ENCODE data around the gene EFCAB6.

- no peak for TF ChIP-seq TAF1 (IDR thresholded peaks at IDR 0.05; ENCODE audit: low read depth, low read length)
- TF ChIP-seq POLR2A (IDR thresholded peaks at IDR 0.05; ENCODE audit: low read depth, low read length), result no peak
- no peak for TF ChIP-seq POU2F2 (IDR thresholded peaks at IDR 0.05; ENCODE audit: low read depth, low read length)
- no peak for TF ChIP-seq POLR2AphosphoS5 (IDR thresholded peaks at IDR 0.05; ENCODE audit: low read depth, low read length)
- no peak for TF ChIP-seq PAX5 (IDR thresholded peaks at IDR 0.05; ENCODE audit: insufficient read depth, low read length, severe bottlenecking)
- no peak for TF ChIP-seq SPI1 (IDR thresholded peaks at IDR 0.05; ENCODE audit: low read depth, low read length)
Observed at GRCh38 chr22:43497956-43498855, 313.9 kb downstream of the EFCAB6 start.

Data from GM12891 (cell line).